Spinal cord (tissue), 10 donors: ENCODE results near the gene ULBP2. TPM values are rescaled to one million over a fixed set of nuclear protein-coding genes. Genes with fewer than 3 reads are reported as not detected.
"Not testable (repeated sequence)": the region's sequence is repeated elsewhere in the genome, so short reads cannot be mapped to it uniquely, and the experiment has no call there.

Experiments used
- DNase-seq, 6 donors: peaks; one replicate each; pipeline versions ENCODE4 v3.0.0 to v3.0.0-alpha.2; 2013 to 2015; ENCODE audit warnings: low spot score in 6 of 6, low read depth in 4 of 6
- H3K27ac ChIP-seq: one replicate; pipeline ENCODE4 v1.5.1; 2013; ENCODE audit warnings: low read depth, low read length, control low read depth
- H3K27me3 ChIP-seq: one replicate; pipeline ENCODE4 v1.6.1; 2013; ENCODE audit warnings: low read length; ENCODE audit not compliant: control insufficient read depth, insufficient read depth
- H3K36me3 ChIP-seq: one replicate; pipeline ENCODE4 v1.6.1; 2013; ENCODE audit warnings: low read length; ENCODE audit not compliant: control insufficient read depth, insufficient read depth
- H3K4me1 ChIP-seq: one replicate; pipeline ENCODE4 v1.6.1; 2013; ENCODE audit warnings: low read length; ENCODE audit not compliant: control insufficient read depth, insufficient read depth
- H3K4me3 ChIP-seq: one replicate; pipeline ENCODE4 v1.5.1; 2013; ENCODE audit warnings: low read depth, low read length, control low read depth
- H3K9me3 ChIP-seq: one replicate; pipeline ENCODE4 v1.6.1; 2013; ENCODE audit warnings: low read length; ENCODE audit not compliant: control insufficient read depth, insufficient read depth
- WGBS: methylation state at CpG from one replicate; pipeline ENCODE4 v1.1.5; 2013; ENCODE audit warnings: missing lambda C conversion rate; ENCODE audit not compliant: insufficient coverage; 5-methylcytosine and 5-hydroxymethylcytosine counted together
- polyA plus RNA-seq, 2 donors: library from polyadenylated mRNA; unstranded; fragments of 120-200 nt; gene quantifications; one replicate each; pipeline ENCODE4 v1.2.1, GENCODE V29; 2013; ENCODE audit not compliant: insufficient read length in 2 of 2
- total RNA-seq, 2 donors: library from RNA; depleted of rRNA in 1 of 2; stranded (reverse); fragments of 120-200 nt in 1 of 2; fragments of >200 nt in 1 of 2; gene quantifications; one replicate each; pipeline versions ENCODE4 v1.2.3 to v1.2.4, GENCODE V29; 2013 to 2014
- donor health status: healthy.

Gene ULBP2
- total and polyA plus RNA-seq, 4 donors, result 0.55 to 1.9 (median 1.3) TPM

DNA sequence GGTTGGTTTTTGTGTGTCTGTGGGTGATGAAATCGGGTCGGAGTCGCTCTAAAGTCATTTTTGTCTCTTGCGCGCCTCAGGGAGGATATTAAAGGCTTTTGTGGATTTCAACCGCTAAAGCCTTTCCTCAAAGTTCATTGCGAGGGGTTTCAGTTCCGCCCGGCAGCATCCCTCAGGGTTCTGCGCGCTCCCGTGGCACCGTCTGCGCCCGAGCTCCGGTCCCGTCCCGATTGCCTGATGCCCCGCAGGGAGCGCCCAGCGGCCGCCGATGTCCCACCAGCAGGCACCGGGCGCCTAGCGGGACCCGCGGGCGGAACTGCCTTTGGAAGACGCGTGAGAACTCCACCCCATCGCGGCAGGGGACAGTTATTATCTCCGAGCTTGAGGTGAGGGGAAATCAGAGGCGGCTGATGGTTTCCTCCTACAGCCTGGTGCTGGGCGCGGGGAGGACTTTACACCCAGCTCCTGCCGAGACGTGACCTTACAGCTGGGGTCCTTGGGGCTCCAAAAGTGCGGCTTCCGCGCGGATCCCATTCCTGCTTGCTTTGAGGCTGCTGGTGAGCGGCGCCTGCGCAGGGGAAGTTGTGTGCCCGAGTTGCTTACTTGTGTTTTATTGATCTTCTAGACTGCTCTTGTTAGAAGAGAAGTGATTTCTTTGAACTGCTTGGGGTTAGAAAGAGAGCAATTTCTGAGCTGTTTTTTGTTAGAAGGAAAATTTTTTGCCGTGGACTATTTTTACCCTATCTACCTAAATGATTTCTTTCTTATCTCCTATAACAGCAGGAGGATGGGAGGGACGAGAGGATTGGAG lies 49.1 kb downstream of the ULBP2 start:
- H3K27ac ChIP-seq, result no peak overlapping the region
- H3K9me3 ChIP-seq, result peaks cover 4% of the 10 kb centered on the region
- peak in 2 of 6 donors; percentile 25 to 40 for DNase-seq
- H3K36me3 ChIP-seq, result no peaks in the 10 kb centered on the region
- H3K4me3 ChIP-seq, result no peak overlapping the region
- under 1% methylated on average over 48 of the region's 49 CpGs for WGBS
- H3K4me1 ChIP-seq, result peaks cover 20% of the 10 kb centered on the region
- H3K27me3 ChIP-seq, result peaks cover 94% of the 10 kb centered on the region

DNA sequence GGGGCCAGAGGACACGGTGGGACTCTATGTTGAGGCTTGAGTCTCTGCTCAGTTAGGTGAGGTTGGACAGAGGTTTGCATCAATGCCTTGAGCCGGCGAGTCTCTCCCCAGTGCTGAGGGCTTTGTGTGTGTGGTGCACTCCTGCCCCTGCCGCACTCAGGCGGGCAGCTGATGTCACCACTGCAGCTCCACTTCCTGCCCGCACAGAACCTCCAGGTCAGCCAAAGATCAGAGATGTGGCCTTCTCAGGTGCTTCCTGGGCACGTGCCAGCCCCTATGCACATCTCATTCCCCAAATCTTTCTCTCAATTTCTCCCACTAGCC lies 49.6 kb downstream of the ULBP2 start:
- not testable (repeated sequence) for H3K4me3 ChIP-seq
- WGBS, result 0% methylated on average over 6 of the region's 7 CpGs

DNA sequence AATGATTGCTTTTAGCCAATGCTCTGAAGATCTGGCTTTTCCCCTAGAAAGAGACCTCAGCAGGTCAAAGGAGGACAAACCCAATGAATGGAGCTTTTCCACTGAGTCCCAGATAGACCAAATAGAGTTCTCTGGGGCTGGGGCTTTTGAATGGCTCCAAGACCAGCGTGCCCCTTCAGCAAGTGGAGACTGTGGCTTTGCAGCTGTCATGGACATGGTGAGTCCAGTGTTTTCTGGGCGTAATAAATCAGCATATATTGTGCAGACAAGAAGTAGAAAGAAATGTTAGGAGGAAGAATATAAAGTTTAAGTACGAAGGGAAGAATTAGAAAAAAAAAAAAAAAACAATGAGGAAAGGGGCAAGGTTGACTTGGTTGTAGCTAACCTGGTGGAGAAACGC lies 50.0 kb downstream of the ULBP2 start:
- H3K9me3 ChIP-seq, result peaks cover 4% of the 10 kb centered on the region
- no peak overlapping the region for H3K4me3 ChIP-seq
- H3K4me1 ChIP-seq, result peaks cover 20% of the 10 kb centered on the region
- DNase-seq, result no peak
- WGBS, result 33% methylated on average over 3 of the region's 4 CpGs
- no peaks in the 10 kb centered on the region for H3K36me3 ChIP-seq
- H3K27ac ChIP-seq, result no peak overlapping the region
- peaks cover 87% of the 10 kb centered on the region for H3K27me3 ChIP-seq

More for the DNA sequence above, 49.6 kb downstream of the ULBP2 start:
- Histone ChIP-seq H3K27me3 (peaks cover 91% of the 10 kb centered on the region), H3K4me1 (peaks cover 20% of the 10 kb centered on the region)
- H3K36me3 ChIP-seq, H3K9me3 ChIP-seq, DNase-seq, H3K27ac ChIP-seq: not testable (repeated sequence)

- H3K27ac ChIP-seq, result no peak overlapping the region
- H3K4me1 ChIP-seq, result peaks cover 10% of the 10 kb centered on the region
- DNase-seq, result no peak
- no peaks in the 10 kb centered on the region for H3K9me3 ChIP-seq
- no peaks in the 10 kb centered on the region for H3K36me3 ChIP-seq
- peaks cover 55% of the 10 kb centered on the region for H3K27me3 ChIP-seq
- H3K4me3 ChIP-seq, result no peak overlapping the region
- 72% methylated on average over 6 of the region's 6 CpGs for WGBS
These were observed 53.5 kb downstream of the ULBP2 start for GRCh38 chr6:149995235-149995750.

GRCh38 chr6:149995971-149996370 lies 54.2 kb downstream of the ULBP2 start:
- Histone ChIP-seq H3K4me3 (no peak overlapping the region), H3K27me3 (peaks cover 49% of the 10 kb centered on the region), H3K9me3 (no peaks in the 10 kb centered on the region), H3K27ac (no peak overlapping the region), H3K4me1 (peaks cover 4% of the 10 kb centered on the region), H3K36me3 (no peaks in the 10 kb centered on the region)
- no peak for DNase-seq
- 100% methylated on average over 1 of the region's 7 CpGs for WGBS

Other genes with a start within 250 kb of the ULBP2 start
- gene LATS1, start 223.9 kb upstream of the ULBP2 start, total RNA-seq, result 10 to 100 TPM; 29.3 to 35.9 TPM
- 10 to 100 TPM; 18.6 to 22.0 TPM for gene LATS1, start 223.9 kb upstream of the ULBP2 start, polyA plus RNA-seq
- gene NUP43, start 195.5 kb upstream of the ULBP2 start, total RNA-seq, result 10 to 100 TPM; 23.4 to 28.1 TPM
- 10 to 100 TPM; 29.4 to 34.2 TPM for gene NUP43, start 195.5 kb upstream of the ULBP2 start, polyA plus RNA-seq
- gene PCMT1, start 192.3 kb upstream of the ULBP2 start, total RNA-seq, result 100 to 1,000 TPM in 1 of 2 donors, 10 to 100 TPM in 1; 84.4 to 173 TPM
- gene PCMT1, start 192.3 kb upstream of the ULBP2 start, polyA plus RNA-seq, result 100 to 1,000 TPM; 154 to 164 TPM
- gene LRP11, start 77.7 kb upstream of the ULBP2 start, total RNA-seq, result 10 to 100 TPM; 18.0 to 31.3 TPM
- gene LRP11, start 77.7 kb upstream of the ULBP2 start, polyA plus RNA-seq, result 10 to 100 TPM; 36.5 to 39.3 TPM
- 1 to 10 TPM in 1 of 2 donors, not detected in 1; 1.0 TPM for gene RAET1E, start 43.9 kb upstream of the ULBP2 start, total RNA-seq
- gene RAET1E, start 43.9 kb upstream of the ULBP2 start, polyA plus RNA-seq, result under 1 TPM in 1 of 2 donors, not detected in 1; 0.32 TPM
- not detected for gene RAET1G, start 18.9 kb upstream of the ULBP2 start, total RNA-seq
- 1 to 10 TPM in 1 of 2 donors, under 1 TPM in 1; 0.70 to 1.7 TPM for gene RAET1G, start 18.9 kb upstream of the ULBP2 start, polyA plus RNA-seq
- under 1 TPM; 0.17 to 0.20 TPM for gene ULBP1, start 21.9 kb downstream of the ULBP2 start, total RNA-seq
- gene ULBP1, start 21.9 kb downstream of the ULBP2 start, polyA plus RNA-seq, result 1 to 10 TPM in 1 of 2 donors, under 1 TPM in 1; 0.79 to 1.3 TPM
- not detected for gene RAET1L, start 83.5 kb downstream of the ULBP2 start, total RNA-seq
- gene RAET1L, start 83.5 kb downstream of the ULBP2 start, polyA plus RNA-seq, result not detected
- gene ULBP3, start 127.1 kb downstream of the ULBP2 start, total RNA-seq, result 1 to 10 TPM; 5.2 to 5.6 TPM
- 1 to 10 TPM; 5.6 to 6.9 TPM for gene ULBP3, start 127.1 kb downstream of the ULBP2 start, polyA plus RNA-seq
- gene PPP1R14C, start 201.0 kb downstream of the ULBP2 start, total RNA-seq, result 10 to 100 TPM in 1 of 2 donors, 1 to 10 TPM in 1; 7.8 to 19.4 TPM
- gene PPP1R14C, start 201.0 kb downstream of the ULBP2 start, polyA plus RNA-seq, result 10 to 100 TPM; 33.4 to 42.3 TPM